22Rv1 (cell line): ENCODE data around the gene TMEM213.

Experiments
- H3K27ac ChIP-seq: fragments of 450-650 bp; 2 replicates; pipeline ENCODE4 v1.5.1; 2017
- ZFX ChIP-seq: fragments of 450-650 bp; IDR thresholded peaks from 2 replicates; pipeline ENCODE4 v1.6.1; 2017; ENCODE audit warnings: antibody characterized with exemption, borderline replicate concordance
- TF ChIP-seq, protein P1 (sequence below): fragments of 450-650 bp; IDR thresholded peaks from 2 replicates; pipeline ENCODE4 v1.5.1; 2017; ENCODE audit warnings: mild to moderate bottlenecking

TMEM213 gene

DNA sequence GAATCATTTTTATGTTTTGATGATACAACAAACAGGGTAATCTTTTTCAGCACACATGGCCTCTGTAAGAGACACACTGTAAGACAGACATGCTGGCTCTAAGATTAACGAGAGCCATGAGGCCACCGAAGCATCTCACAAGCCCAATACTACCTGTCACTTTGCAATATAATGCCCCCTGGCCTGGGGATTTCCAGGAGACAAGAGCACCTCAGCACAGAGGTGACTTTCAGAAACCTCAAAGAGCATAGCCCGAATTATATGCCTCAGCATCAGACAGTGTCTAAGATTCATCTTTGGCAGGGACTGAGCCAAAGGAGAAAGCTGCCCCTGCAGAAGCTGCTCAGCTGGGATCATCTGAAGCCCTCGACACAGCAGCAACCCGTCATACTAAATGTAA is 44.2 kb upstream of the TMEM213 start:
- H3K27ac ChIP-seq, result no peak overlapping the region
- TF ChIP-seq ZFX, result no peak
- TF ChIP-seq, protein P1, sequence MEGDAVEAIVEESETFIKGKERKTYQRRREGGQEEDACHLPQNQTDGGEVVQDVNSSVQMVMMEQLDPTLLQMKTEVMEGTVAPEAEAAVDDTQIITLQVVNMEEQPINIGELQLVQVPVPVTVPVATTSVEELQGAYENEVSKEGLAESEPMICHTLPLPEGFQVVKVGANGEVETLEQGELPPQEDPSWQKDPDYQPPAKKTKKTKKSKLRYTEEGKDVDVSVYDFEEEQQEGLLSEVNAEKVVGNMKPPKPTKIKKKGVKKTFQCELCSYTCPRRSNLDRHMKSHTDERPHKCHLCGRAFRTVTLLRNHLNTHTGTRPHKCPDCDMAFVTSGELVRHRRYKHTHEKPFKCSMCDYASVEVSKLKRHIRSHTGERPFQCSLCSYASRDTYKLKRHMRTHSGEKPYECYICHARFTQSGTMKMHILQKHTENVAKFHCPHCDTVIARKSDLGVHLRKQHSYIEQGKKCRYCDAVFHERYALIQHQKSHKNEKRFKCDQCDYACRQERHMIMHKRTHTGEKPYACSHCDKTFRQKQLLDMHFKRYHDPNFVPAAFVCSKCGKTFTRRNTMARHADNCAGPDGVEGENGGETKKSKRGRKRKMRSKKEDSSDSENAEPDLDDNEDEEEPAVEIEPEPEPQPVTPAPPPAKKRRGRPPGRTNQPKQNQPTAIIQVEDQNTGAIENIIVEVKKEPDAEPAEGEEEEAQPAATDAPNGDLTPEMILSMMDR, result no peak

DNA sequence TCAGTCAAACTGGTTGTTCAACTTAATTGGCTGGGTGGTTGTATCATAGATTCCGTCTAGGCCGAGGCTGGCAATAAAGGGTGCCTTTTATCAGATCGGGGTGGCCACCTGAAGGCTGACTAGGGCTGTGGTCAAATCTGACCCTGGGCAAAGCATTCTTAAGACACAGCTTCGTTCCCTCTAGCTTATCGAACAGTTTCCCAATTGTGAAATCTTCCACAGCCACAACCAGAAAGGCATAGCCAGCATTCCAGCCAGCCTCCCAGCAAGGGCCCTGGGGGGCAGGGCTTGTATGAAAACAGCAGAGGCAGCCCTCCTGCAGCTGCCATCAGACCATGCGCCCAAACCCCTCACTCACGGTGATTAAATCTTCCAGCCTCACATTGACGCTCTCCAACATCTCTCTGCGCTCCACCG is 42.5 kb upstream of the TMEM213 start:
- no peak overlapping the region for H3K27ac ChIP-seq
- TF ChIP-seq ZFX, result no peak
- TF ChIP-seq, protein P1, result no peak

DNA sequence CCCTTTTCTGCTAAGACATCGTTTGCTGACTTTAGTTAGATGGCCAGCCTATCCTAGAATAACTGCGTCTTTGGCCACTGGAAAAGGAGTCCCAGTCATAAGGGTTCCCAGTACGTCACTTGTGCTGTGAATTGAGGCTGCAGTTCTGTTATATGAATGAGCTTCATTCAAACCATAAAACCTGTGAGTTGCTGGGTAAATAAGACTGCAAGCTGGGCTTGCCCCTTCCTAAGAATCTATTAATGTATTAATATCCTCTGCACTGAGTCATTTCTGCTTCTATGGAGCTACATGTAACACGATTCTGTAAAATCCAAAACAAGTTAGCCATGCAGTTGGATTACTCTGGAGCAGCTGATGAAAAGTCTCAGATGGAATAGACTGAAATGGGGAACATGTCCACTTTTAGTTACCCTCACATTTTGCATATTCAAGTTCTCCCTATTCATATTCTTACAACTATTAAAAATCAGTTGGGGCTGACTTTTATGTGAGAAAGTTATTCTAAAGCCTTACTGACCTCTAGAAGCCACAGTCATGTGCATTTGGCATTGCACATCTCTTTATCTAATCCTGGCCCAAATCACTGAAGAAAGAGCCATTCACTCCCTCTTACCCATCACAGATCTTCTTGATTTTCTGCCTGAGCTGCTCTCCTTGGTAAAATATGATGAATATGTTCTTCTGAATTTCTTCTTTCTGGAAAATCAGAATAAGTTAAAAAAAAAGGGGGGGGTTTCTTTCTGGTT is 41.8 kb upstream of the TMEM213 start:
- TF ChIP-seq ZFX, result no peak
- TF ChIP-seq, protein P1, result no peak
- no peak overlapping the region for H3K27ac ChIP-seq

DNA sequence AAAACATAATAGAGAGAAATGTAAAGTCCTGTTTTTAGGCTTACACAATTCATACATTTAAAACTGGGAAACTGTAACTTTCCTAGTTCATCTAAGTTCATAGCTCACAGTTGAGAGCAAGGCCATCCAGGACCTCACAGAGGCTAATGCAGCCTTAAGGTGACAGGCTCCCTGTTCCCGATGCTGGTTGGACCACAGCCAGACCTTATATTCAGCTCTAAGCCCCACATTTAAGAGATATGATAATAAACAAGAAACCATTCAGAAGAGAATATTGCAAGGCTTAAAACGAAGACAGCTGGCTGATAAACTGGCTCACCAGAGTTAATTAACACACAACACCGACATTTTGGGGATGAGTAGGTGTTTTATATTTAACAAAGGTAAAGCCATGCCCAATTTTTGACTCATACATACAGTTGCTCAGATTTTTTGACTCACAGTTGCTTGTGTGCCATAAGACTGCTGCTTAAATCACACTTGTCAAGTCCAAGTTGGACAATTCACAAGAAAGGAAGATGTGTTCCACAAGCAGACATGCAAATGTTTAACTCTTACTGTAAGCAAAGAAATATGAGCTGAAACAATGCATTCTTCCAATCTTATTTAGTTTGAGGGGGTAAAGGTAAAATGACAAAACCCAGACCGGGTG is 41.1 kb upstream of the TMEM213 start:
- TF ChIP-seq, protein P1, result no peak
- no peak for TF ChIP-seq ZFX
- no peak overlapping the region for H3K27ac ChIP-seq

DNA sequence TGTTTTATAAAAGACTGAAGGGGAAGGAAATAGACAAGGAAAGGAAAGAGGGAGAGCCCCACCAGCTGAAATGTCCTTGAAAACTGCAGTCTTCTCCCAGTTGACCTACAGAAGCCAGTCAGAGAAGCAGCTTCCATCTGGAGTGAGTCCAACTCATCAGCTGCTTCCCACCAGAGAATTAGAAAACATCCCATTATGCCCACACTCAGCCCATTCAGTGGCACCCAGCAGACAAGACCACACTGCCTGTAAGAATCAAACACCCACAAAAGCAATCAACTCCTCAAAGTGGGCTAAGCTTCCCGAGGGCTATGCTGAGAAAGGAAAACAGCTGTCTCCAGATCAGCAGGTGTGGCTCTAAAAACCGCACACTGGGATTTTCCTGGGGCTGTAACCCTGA is 29.6 kb upstream of the TMEM213 start:
- no peak overlapping the region for H3K27ac ChIP-seq
- TF ChIP-seq ZFX, result no peak
- TF ChIP-seq, protein P1, result no peak

DNA sequence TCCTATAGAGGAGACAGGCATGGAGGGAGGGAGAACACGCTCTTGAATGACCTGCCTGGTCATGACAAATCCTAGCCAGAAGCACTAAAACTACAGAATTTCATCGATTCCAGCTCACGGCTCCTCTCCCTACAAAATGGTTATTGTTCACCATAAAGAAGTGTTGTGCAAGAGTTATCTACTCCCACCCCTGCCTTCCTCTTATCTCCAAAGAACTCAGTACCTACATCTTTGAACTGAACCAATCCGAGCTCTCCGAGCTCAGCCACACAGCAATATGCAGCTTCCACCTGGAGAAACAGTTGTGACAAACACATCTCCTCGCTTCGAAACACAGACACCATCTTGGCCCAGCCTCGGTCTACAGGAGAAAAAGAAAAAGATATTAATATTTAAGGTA is 26.9 kb upstream of the TMEM213 start:
- no peak for TF ChIP-seq ZFX
- TF ChIP-seq, protein P1, result no peak
- H3K27ac ChIP-seq, result no peak overlapping the region

DNA sequence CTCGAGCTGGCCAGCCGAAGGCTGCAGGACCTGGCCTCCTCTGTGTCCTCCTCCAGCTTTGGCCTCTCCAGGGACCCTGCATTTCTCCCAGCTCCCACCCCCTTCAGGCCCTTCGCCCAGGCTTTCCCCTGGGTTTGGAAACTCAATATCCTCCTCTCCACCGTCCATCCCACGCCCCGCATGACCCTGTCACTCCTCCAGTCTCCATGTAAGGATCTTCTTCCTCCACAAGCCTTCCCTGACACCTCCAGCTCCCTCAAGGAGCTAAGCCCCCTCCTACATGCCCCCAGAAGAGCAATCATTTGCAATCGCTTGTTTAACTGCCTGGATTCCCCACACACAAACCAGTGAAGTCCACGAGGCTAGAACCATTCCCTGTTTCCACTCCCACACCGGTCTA is 24.6 kb upstream of the TMEM213 start:
- H3K27ac ChIP-seq, result no peak overlapping the region
- no peak for TF ChIP-seq ZFX
- TF ChIP-seq, protein P1, result no peak
